ENCODE measurements around the gene VAT1L.

GRCh38 chr16:77782694-77783093, 5.7 kb upstream of the VAT1L start:
- no peak for TF ChIP-seq CTCF (IDR thresholded peaks at IDR 0.05)
- no peak for TF ChIP-seq POLR2A (IDR thresholded peaks at IDR 0.05)

Data from testis (tissue), 2 donors.